IMR-90 (cell line): Measurements from ENCODE around the gene PTPRQ.

Experiments used
- CEBPB ChIP-seq: IDR thresholded peaks from 2 replicates; pipeline ENCODE4 v1.6.1; 2012; ENCODE audit warnings: low read depth, low read length, improper control_type of control experiment
- MAFK ChIP-seq: IDR thresholded peaks from 2 replicates; pipeline ENCODE4 v1.6.1; 2012; ENCODE audit warnings: low read depth, low read length, improper control_type of control experiment
- POLR2A ChIP-seq: IDR thresholded peaks from 2 replicates; pipeline ENCODE4 v1.6.1; 2012; ENCODE audit warnings: mild to moderate bottlenecking, low read depth, low read length
- SMC3 ChIP-seq: fragments of 150-350 bp; IDR thresholded peaks from 2 replicates; pipeline ENCODE4 v1.6.1; 2016; ENCODE audit warnings: low read depth, mild to moderate bottlenecking, antibody characterized with exemption, low read length, moderate library complexity
- TF ChIP-seq, protein P1 (sequence below): conservative IDR thresholded peaks from 2 replicates; pipeline ENCODE4 v1.5.1; 2012; ENCODE audit warnings: mild to moderate bottlenecking, low read depth, low read length, improper control_type of control experiment
- TF ChIP-seq, protein P2 (sequence below): fragments of 150-350 bp; IDR thresholded peaks from 2 replicates; pipeline ENCODE4 v1.6.1; 2017; ENCODE audit warnings: mild to moderate bottlenecking, antibody characterized with exemption, low read length, low read depth

GRCh38 chr12:80517655-80518054 is 73.6 kb downstream of the PTPRQ start:
- TF ChIP-seq, protein P1, sequence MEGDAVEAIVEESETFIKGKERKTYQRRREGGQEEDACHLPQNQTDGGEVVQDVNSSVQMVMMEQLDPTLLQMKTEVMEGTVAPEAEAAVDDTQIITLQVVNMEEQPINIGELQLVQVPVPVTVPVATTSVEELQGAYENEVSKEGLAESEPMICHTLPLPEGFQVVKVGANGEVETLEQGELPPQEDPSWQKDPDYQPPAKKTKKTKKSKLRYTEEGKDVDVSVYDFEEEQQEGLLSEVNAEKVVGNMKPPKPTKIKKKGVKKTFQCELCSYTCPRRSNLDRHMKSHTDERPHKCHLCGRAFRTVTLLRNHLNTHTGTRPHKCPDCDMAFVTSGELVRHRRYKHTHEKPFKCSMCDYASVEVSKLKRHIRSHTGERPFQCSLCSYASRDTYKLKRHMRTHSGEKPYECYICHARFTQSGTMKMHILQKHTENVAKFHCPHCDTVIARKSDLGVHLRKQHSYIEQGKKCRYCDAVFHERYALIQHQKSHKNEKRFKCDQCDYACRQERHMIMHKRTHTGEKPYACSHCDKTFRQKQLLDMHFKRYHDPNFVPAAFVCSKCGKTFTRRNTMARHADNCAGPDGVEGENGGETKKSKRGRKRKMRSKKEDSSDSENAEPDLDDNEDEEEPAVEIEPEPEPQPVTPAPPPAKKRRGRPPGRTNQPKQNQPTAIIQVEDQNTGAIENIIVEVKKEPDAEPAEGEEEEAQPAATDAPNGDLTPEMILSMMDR = no peak
- TF ChIP-seq, protein P2, sequence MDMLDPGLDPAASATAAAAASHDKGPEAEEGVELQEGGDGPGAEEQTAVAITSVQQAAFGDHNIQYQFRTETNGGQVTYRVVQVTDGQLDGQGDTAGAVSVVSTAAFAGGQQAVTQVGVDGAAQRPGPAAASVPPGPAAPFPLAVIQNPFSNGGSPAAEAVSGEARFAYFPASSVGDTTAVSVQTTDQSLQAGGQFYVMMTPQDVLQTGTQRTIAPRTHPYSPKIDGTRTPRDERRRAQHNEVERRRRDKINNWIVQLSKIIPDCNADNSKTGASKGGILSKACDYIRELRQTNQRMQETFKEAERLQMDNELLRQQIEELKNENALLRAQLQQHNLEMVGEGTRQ = no peak
- TF ChIP-seq CEBPB (no peak), MAFK (no peak), SMC3 (no peak), POLR2A (no peak)
